ENCODE data around the gene ZBTB45. TPM values are rescaled to one million over a fixed set of nuclear protein-coding genes. Genes with fewer than 3 reads are reported as not detected.

ZBTB45 gene
- total and polyA plus RNA-seq, 9 of the 15 experiments (the other 6 are each of a cell fraction or from before 2014, with no cell fraction given): 0.08 to 16.1 (median 1.8) TPM

GRCh38 chr19:58550362-58551122, 30.9 kb upstream of the ZBTB45 start (continued):
- TF ChIP-seq ZNF398 (CRISPR knock-in tag; IDR thresholded peaks at IDR 0.05) (no peak), CEBPB (tag; IDR thresholded peaks at IDR 0.05) (no peak), ETV5 (CRISPR knock-in tag; IDR thresholded peaks at IDR 0.05; ENCODE audit: low read depth) (no peak), CSDE1 (IDR thresholded peaks at IDR 0.05) (no peak), ZNF140 (CRISPR knock-in tag; IDR thresholded peaks at IDR 0.05) (no peak), KDM4B (IDR thresholded peaks at IDR 0.05; ENCODE audit: borderline replicate concordance in 2 of 2, low read depth in 1 of 2) (no peak), SUPT5H (IDR thresholded peaks at IDR 0.05) (peak; percentile 23), GABPA (tag; conservative IDR thresholded peaks at IDR 0.05; ENCODE audit: low read depth) (no peak), SIRT6 (IDR thresholded peaks at IDR 0.05; ENCODE audit: low read depth, low read length) (no peak), ZFP91 (CRISPR knock-in tag; IDR thresholded peaks at IDR 0.05) (no peak)

Data from K562 (cell line).